ENCODE results near the gene SUSD6.

DNA sequence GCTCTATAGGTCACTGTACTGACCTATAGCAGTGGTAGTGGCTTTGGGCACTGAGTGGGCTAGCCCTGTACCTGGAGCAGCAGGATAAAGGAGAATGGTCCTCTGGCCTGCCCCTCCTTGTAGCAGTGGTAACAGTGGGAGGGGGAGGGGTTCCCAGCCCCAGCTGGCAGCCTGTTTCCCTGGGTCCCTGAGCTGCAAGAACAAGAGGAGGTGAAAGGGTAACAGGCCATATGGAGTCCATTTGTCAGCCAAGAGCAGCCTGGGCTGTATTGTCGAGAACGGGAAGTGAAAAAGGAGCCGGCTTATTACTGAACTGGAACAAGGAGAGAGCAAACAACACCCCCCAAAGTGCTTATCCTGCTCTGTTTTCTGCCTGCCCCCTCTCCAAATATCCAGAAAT, 81.7 kb downstream of the SUSD6 start:
- TF ChIP-seq EZH2phosphoT487 (IDR thresholded peaks at IDR 0.05; ENCODE audit: borderline replicate concordance, low read depth, low read length) = no peak
- TF ChIP-seq, protein P1, sequence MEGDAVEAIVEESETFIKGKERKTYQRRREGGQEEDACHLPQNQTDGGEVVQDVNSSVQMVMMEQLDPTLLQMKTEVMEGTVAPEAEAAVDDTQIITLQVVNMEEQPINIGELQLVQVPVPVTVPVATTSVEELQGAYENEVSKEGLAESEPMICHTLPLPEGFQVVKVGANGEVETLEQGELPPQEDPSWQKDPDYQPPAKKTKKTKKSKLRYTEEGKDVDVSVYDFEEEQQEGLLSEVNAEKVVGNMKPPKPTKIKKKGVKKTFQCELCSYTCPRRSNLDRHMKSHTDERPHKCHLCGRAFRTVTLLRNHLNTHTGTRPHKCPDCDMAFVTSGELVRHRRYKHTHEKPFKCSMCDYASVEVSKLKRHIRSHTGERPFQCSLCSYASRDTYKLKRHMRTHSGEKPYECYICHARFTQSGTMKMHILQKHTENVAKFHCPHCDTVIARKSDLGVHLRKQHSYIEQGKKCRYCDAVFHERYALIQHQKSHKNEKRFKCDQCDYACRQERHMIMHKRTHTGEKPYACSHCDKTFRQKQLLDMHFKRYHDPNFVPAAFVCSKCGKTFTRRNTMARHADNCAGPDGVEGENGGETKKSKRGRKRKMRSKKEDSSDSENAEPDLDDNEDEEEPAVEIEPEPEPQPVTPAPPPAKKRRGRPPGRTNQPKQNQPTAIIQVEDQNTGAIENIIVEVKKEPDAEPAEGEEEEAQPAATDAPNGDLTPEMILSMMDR (conservative IDR thresholded peaks at IDR 0.05; ENCODE audit: low read length) = no peak
